Stimulated activated CD4-positive, alpha-beta T cell treated with anti-CD3 and anti-CD28 coated beads, TNF-alpha, amount 100 ng/mL, for 24 hours (primary cell): ENCODE measurements around the gene SLC20A1.
"Not testable (repeated sequence)": the region's sequence is repeated elsewhere in the genome, so short reads cannot be mapped to it uniquely, and the experiment has no call there.

ENCODE experiments used
- DNase-seq, 3 experiments: peaks; one replicate each; pipeline ENCODE4 v3.0.0-alpha.2; 2020; ENCODE audit warnings: low read depth in 3 of 3

Gene SLC20A1

GRCh38 chr2:112645310-112646101, at the start of gene SLC20A1:
Gene SLC20A1 (plus strand): TSS chr2:112645939. CDS start chr2:112646829, 890 bp downstream.
- peak; percentile 93 to 98 (median 98) for DNase-seq

GRCh38 chr2:112597537-112598322, 48.0 kb upstream of the SLC20A1 start:
- no peak for DNase-seq

- no peak for DNase-seq
These were observed 45.1 kb upstream of the SLC20A1 start for GRCh38 chr2:112600634-112601033.

- no peak for DNase-seq
These were observed 44.0 kb upstream of the SLC20A1 start for GRCh38 chr2:112601754-112602153.

- DNase-seq: no peak
These were observed 42.8 kb upstream of the SLC20A1 start for GRCh38 chr2:112602917-112603316.

GRCh38 chr2:112603731-112604130, 42.0 kb upstream of the SLC20A1 start:
- DNase-seq: no peak

GRCh38 chr2:112604952-112605351, 40.8 kb upstream of the SLC20A1 start:
- no peak for DNase-seq

GRCh38 chr2:112605926-112606325, 39.8 kb upstream of the SLC20A1 start:
- no peak for DNase-seq

- DNase-seq: no peak
These were observed 39.2 kb upstream of the SLC20A1 start for GRCh38 chr2:112606547-112606946.

- DNase-seq: no peak
These were observed 37.9 kb upstream of the SLC20A1 start for GRCh38 chr2:112607680-112608438.

- not testable (repeated sequence) for DNase-seq
These were observed 36.4 kb upstream of the SLC20A1 start for GRCh38 chr2:112609320-112609719.

GRCh38 chr2:112612283-112612682, 33.5 kb upstream of the SLC20A1 start:
- not testable (repeated sequence) for DNase-seq

- DNase-seq: no peak
These were observed 31.4 kb upstream of the SLC20A1 start for GRCh38 chr2:112614201-112614840.

- no peak for DNase-seq
These were observed 30.7 kb upstream of the SLC20A1 start for GRCh38 chr2:112615051-112615450.

GRCh38 chr2:112615798-112616197, 29.9 kb upstream of the SLC20A1 start:
- not testable (repeated sequence) for DNase-seq

GRCh38 chr2:112618383-112618782, 27.4 kb upstream of the SLC20A1 start:
- DNase-seq: no peak

- no peak for DNase-seq
These were observed 23.8 kb upstream of the SLC20A1 start for GRCh38 chr2:112621790-112622527.

- DNase-seq: no peak
These were observed 23.2 kb upstream of the SLC20A1 start for GRCh38 chr2:112622528-112622849.

GRCh38 chr2:112623913-112624777, 21.6 kb upstream of the SLC20A1 start:
- peak; percentile 38 to 77 (median 51) for DNase-seq

GRCh38 chr2:112625474-112626114, 20.1 kb upstream of the SLC20A1 start:
- no peak for DNase-seq
